CD4-positive, CD25-positive, alpha-beta regulatory T cell (primary cell): ENCODE measurements around the gene EXOSC5. TPM values are rescaled to one million over a fixed set of nuclear protein-coding genes. Genes with fewer than 3 reads are reported as not detected.
"Not testable (repeated sequence)": the region's sequence is repeated elsewhere in the genome, so short reads cannot be mapped to it uniquely, and the experiment has no call there.

Experiments
- ATAC-seq, 2 donors: fragments of 150-1000 bp; cut with Tn5 transposase; one replicate each; pipeline ENCODE4 v1.10.0; 2021; ENCODE audit warnings: low read depth in 2 of 2, moderate number of reproducible peaks in 2 of 2, moderate library complexity in 1 of 2
- DNase-seq, 3 donors: peaks; one replicate each; pipeline versions ENCODE4 v3.0.0 to v3.0.0-alpha.2; 2012 to 2022; ENCODE audit warnings: mixed read lengths in 1 of 3
- H3K27ac ChIP-seq: one replicate; pipeline ENCODE4 v1.7.0; 2013; ENCODE audit warnings: mild to moderate bottlenecking, low read length; ENCODE audit not compliant: insufficient read depth, poor library complexity, severe bottlenecking
- H3K27me3 ChIP-seq: one replicate; pipeline ENCODE4 v1.7.0; 2013; ENCODE audit warnings: low read length; ENCODE audit not compliant: control insufficient read depth, insufficient read depth
- H3K36me3 ChIP-seq: one replicate; pipeline ENCODE4 v1.7.0; 2013; ENCODE audit warnings: mild to moderate bottlenecking, low read length, moderate library complexity; ENCODE audit not compliant: control insufficient read depth, insufficient read depth
- H3K4me1 ChIP-seq: 2 replicates; pipeline ENCODE4 v1.7.0; 2013; ENCODE audit warnings: mild to moderate bottlenecking, low read length; ENCODE audit not compliant: insufficient read depth, control insufficient read depth, poor library complexity, severe bottlenecking
- H3K4me3 ChIP-seq: one replicate; pipeline ENCODE4 v1.7.0; 2013; ENCODE audit warnings: low read depth, mild to moderate bottlenecking, low read length, moderate library complexity
- H3K9me3 ChIP-seq, 2 experiments: 1 replicate in 1 of 2; 2 replicates in 1 of 2; pipeline ENCODE4 v1.7.0; 2013; ENCODE audit warnings: low read length in 2 of 2, mild to moderate bottlenecking in 1 of 2, moderate library complexity in 1 of 2; ENCODE audit not compliant: control insufficient read depth in 2 of 2
- H3K27ac Mint-ChIP-seq, 3 donors: one replicate each; pipeline ENCODE4 v1.8.0; 2020 to 2022; ENCODE audit warnings: mild to moderate bottlenecking in 3 of 3, mixed read lengths in 3 of 3, moderate library complexity in 2 of 3
- H3K27me3 Mint-ChIP-seq: one replicate; pipeline ENCODE4 v1.8.0; 2022; ENCODE audit warnings: mild to moderate bottlenecking, mixed read lengths
- H3K36me3 Mint-ChIP-seq: one replicate; pipeline ENCODE4 v1.8.0; 2020; ENCODE audit warnings: mixed read lengths
- H3K4me1 Mint-ChIP-seq, 4 donors: one replicate each; pipeline ENCODE4 v1.8.0; 2020 to 2022; ENCODE audit warnings: mixed read lengths in 4 of 4, mild to moderate bottlenecking in 1 of 4
- H3K4me3 Mint-ChIP-seq, 4 donors: one replicate each; pipeline ENCODE4 v1.8.0; 2020 to 2022; ENCODE audit warnings: mild to moderate bottlenecking in 4 of 4, mixed read lengths in 4 of 4, moderate library complexity in 3 of 4
- H3K9me3 Mint-ChIP-seq, 7 donors: one replicate each; pipeline ENCODE4 v1.8.0; 2020 to 2022; ENCODE audit warnings: mixed read lengths in 7 of 7, mild to moderate bottlenecking in 3 of 7, moderate library complexity in 2 of 7
- polyA plus RNA-seq, 4 donors: library from polyadenylated mRNA; unstranded; fragments of 300-500 nt; fragmentation: Illumina TruSeq; gene quantifications; one replicate each; pipeline ENCODE4 v1.2.3, GENCODE V29; 2021
- total RNA-seq: library from RNA; stranded (reverse); gene quantifications from one replicate; pipeline ENCODE4 v1.2.3, GENCODE V29; 2022

The EXOSC5 gene
- total and polyA plus RNA-seq, 5 donors from 2014 or later: 13.9 to 65.3 (median 55.6) TPM

DNA sequence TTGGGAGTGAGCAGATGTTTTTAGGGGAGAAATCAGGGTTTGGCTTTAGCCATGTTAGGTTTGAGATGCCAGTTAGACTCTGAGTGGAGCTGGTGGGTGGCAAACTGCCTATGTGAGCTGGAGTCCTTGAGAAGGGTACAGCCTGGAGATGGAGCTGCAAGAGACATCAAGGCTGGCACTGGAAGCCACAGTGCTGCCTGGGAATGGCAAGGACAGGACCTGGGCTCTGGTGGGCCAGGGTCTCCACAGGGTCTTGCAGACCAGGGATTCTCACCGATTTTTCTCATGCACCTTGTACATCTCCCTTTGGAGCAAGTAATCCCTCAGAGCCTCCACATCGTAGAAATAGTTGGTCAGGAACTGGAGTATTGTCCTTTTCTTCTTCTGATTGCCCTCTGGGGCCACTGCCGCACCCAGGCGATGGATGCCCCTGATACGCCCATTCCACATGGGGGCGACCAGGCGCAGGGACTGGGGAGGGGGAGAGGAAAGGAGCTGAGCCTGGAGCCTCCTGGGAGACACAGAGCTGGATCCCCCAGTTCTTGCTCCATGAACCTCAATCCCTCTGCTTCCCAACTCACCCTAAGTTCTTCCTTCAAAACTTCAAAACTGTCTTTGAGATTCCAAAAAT, 40.9 kb upstream of the EXOSC5 start:
- no peaks in the 10 kb centered on the region for H3K9me3 Mint-ChIP-seq
- peaks cover 8% of the 10 kb centered on the region for H3K27me3 Mint-ChIP-seq
- Histone ChIP-seq H3K27ac (no peak overlapping the region), H3K36me3 (peaks cover 9% of the 10 kb centered on the region), H3K4me3 (no peak overlapping the region), H3K9me3 (no peaks in the 10 kb centered on the region), H3K4me1 (peaks cover 10% of the 10 kb centered on the region), H3K27me3 (no peaks in the 10 kb centered on the region)
- peak overlapping the region in 1 of 4 donors; percentile 57 for H3K4me3 Mint-ChIP-seq
- H3K4me1 Mint-ChIP-seq: peaks cover 8 to 17% (median 13%) of the 10 kb centered on the region in 4 donors
- peak overlapping the region in 1 of 3 donors; percentile 82 for H3K27ac Mint-ChIP-seq
- DNase-seq: no peak
- no peak for ATAC-seq
- peaks cover 10% of the 10 kb centered on the region for H3K36me3 Mint-ChIP-seq

DNA sequence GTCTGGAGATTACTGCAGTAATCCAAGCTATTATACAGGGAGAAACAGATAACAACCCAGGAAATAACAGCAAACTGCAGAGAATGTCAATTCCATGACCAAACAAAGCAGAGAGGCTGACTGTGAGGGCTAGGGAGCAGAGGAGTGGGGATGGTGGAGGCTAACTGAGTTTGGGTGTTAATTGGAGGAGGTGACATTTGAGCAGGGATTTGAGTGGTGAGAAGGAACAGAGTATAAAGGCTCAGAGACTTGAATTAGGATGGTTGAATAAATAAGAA, 39.5 kb upstream of the EXOSC5 start:
- Mint-ChIP-seq H3K4me3 (peak overlapping the region in 3 of 4 donors; percentile 38 to 81 (median 49)), H3K27ac (peak overlapping the region in 1 of 3 donors; percentile 31)
- H3K27ac ChIP-seq: no peak overlapping the region

GRCh38 chr19:41435936-41436673, 38.9 kb upstream of the EXOSC5 start:
- Mint-ChIP-seq H3K27me3 (peaks cover 4% of the 10 kb centered on the region), H3K27ac (peak overlapping the region in 1 of 3 donors; percentile 31), H3K4me3 (peak overlapping the region in 2 of 4 donors; percentile 41 to 81), H3K36me3 (peaks cover 23% of the 10 kb centered on the region), H3K9me3 (no peaks in the 10 kb centered on the region), H3K4me1 (peaks cover 8 to 17% (median 13%) of the 10 kb centered on the region in 4 donors)
- no peak for ATAC-seq
- H3K36me3 ChIP-seq: peaks cover 22% of the 10 kb centered on the region
- H3K4me1 ChIP-seq: peaks cover 10% of the 10 kb centered on the region
- H3K4me3 ChIP-seq: no peak overlapping the region
- H3K9me3 ChIP-seq: no peaks in the 10 kb centered on the region
- DNase-seq: no peak
- no peak overlapping the region for H3K27ac ChIP-seq
- no peaks in the 10 kb centered on the region for H3K27me3 ChIP-seq

More for the DNA sequence above, 39.5 kb upstream of the EXOSC5 start:
- Histone ChIP-seq H3K9me3 (no peaks in the 10 kb centered on the region), H3K27me3 (no peaks in the 10 kb centered on the region), H3K4me1 (peaks cover 10% of the 10 kb centered on the region), H3K4me3 (no peak overlapping the region), H3K36me3 (peaks cover 22% of the 10 kb centered on the region)
- Mint-ChIP-seq H3K4me1 (peaks cover 8 to 17% (median 13%) of the 10 kb centered on the region in 4 donors), H3K27me3 (peaks cover 4% of the 10 kb centered on the region), H3K36me3 (peaks cover 21% of the 10 kb centered on the region), H3K9me3 (no peaks in the 10 kb centered on the region)
- DNase-seq (no peak), ATAC-seq (no peak)

- ATAC-seq, H3K4me3 Mint-ChIP-seq, H3K27ac ChIP-seq, H3K4me3 ChIP-seq, H3K9me3 Mint-ChIP-seq, H3K27me3 Mint-ChIP-seq, H3K9me3 ChIP-seq, H3K4me1 ChIP-seq, DNase-seq, H3K27me3 ChIP-seq, H3K27ac Mint-ChIP-seq: not testable (repeated sequence)
- Mint-ChIP-seq H3K36me3 (peaks cover 23% of the 10 kb centered on the region), H3K4me1 (peaks cover 8 to 17% (median 11%) of the 10 kb centered on the region in 4 donors)
- peaks cover 25% of the 10 kb centered on the region for H3K36me3 ChIP-seq
These were observed 38.2 kb upstream of the EXOSC5 start for GRCh38 chr19:41435376-41435775.

- no peaks in the 10 kb centered on the region for H3K27me3 ChIP-seq
- H3K27ac ChIP-seq: no peak overlapping the region
- Mint-ChIP-seq H3K27ac (peak overlapping the region in 1 of 3 donors; percentile 97), H3K27me3 (no peaks in the 10 kb centered on the region), H3K4me3 (peak overlapping the region in 1 of 4 donors; percentile 77), H3K4me1 (peaks cover 8 to 17% (median 9%) of the 10 kb centered on the region in 4 donors), H3K9me3 (no peaks in the 10 kb centered on the region), H3K36me3 (peaks cover 23% of the 10 kb centered on the region)
- DNase-seq: no peak
- no peaks in the 10 kb centered on the region for H3K9me3 ChIP-seq
- H3K36me3 ChIP-seq: peaks cover 25% of the 10 kb centered on the region
- peaks cover 8% of the 10 kb centered on the region for H3K4me1 ChIP-seq
- H3K4me3 ChIP-seq: no peak overlapping the region
- ATAC-seq: no peak
These were observed 37.3 kb upstream of the EXOSC5 start for GRCh38 chr19:41434450-41434849.

- Histone ChIP-seq H3K27me3 (no peaks in the 10 kb centered on the region), H3K36me3 (peaks cover 25% of the 10 kb centered on the region), H3K27ac (no peak overlapping the region), H3K4me1 (peaks cover 5% of the 10 kb centered on the region), H3K4me3 (no peak overlapping the region), H3K9me3 (no peaks in the 10 kb centered on the region)
- H3K9me3 Mint-ChIP-seq: no peaks in the 10 kb centered on the region
- H3K4me3 Mint-ChIP-seq: no peak overlapping the region
- no peak for ATAC-seq
- no peaks in the 10 kb centered on the region for H3K27me3 Mint-ChIP-seq
- H3K4me1 Mint-ChIP-seq: peaks cover 6 to 20% (median 12%) of the 10 kb centered on the region in 4 donors
- H3K27ac Mint-ChIP-seq: no peak overlapping the region
- DNase-seq: no peak
- H3K36me3 Mint-ChIP-seq: peaks cover 19% of the 10 kb centered on the region
These were observed 36.0 kb upstream of the EXOSC5 start for GRCh38 chr19:41433171-41433570.

- H3K4me3 Mint-ChIP-seq: peak overlapping the region in 1 of 4 donors; percentile 34
- H3K36me3 Mint-ChIP-seq: peaks cover 17% of the 10 kb centered on the region
- Histone ChIP-seq H3K4me1 (peaks cover 13% of the 10 kb centered on the region), H3K27ac (no peak overlapping the region), H3K4me3 (no peak overlapping the region), H3K27me3 (no peaks in the 10 kb centered on the region), H3K9me3 (no peaks in the 10 kb centered on the region), H3K36me3 (peaks cover 25% of the 10 kb centered on the region)
- no peak for ATAC-seq
- no peaks in the 10 kb centered on the region for H3K27me3 Mint-ChIP-seq
- H3K27ac Mint-ChIP-seq: peak overlapping the region in 2 of 3 donors; percentile 20 to 36
- DNase-seq: peak in 1 of 3 donors; percentile 44
- H3K9me3 Mint-ChIP-seq: no peaks in the 10 kb centered on the region
- H3K4me1 Mint-ChIP-seq: peaks cover 7 to 25% (median 12%) of the 10 kb centered on the region in 4 donors
These were observed 34.5 kb upstream of the EXOSC5 start for GRCh38 chr19:41431426-41432386.
